SK-N-SH (cell line): ENCODE measurements around the gene RHOJ. TPM values are rescaled to one million over a fixed set of nuclear protein-coding genes. Genes with fewer than 3 reads are reported as not detected.

Experiments
- CTCF ChIA-PET: fragments of 300-600, 350-600 bp; formaldehyde crosslinking; extraction: SDS; loops from one replicate; lab custom pipeline; 2021; lab: Yijun Ruan, JAX
- POLR2A ChIA-PET: fragments of 350-600 bp; sonication (Branson Sonifier 250); formaldehyde crosslinking; extraction: SDS; loops from one replicate; lab custom pipeline; 2020; ENCODE audit warnings: antibody characterized with exemption, inconsistent platforms; lab: Yijun Ruan, JAX
- DNase-seq: peaks from one replicate; pipeline ENCODE4 v3.0.0; 2012
- H2AFZ ChIP-seq: fragments of 200-600 bp; sonication (generic); 2 replicates; pipeline ENCODE4 v1.8.1; 2016; ENCODE audit warnings: antibody characterized with exemption, mild to moderate bottlenecking, low read depth
- H3F3A ChIP-seq: fragments of 200-600 bp; sonication (generic); replicated peaks from 2 replicates; pipeline ENCODE3; 2016; ENCODE audit warnings: antibody characterized with exemption, mild to moderate bottlenecking; ENCODE audit not compliant: insufficient read depth
- H3K27ac ChIP-seq, 2 experiments: fragments of 200-500 bp in 1 of 2; fragments of 200-600 bp in 1 of 2; sonication (Bioruptor generic) in 1 of 2; sonication (generic), shearing (Covaris generic) in 1 of 2; 2 replicates each; pipeline versions ENCODE4 v1.5.1 to v1.6.1; 2014 to 2016; ENCODE audit warnings: low read depth in 2 of 2, inconsistent platforms in 1 of 2, low read length in 1 of 2, mild to moderate bottlenecking in 1 of 2, mixed read lengths in 1 of 2
- H3K27me3 ChIP-seq: fragments of 200-600 bp; sonication (generic), shearing (Covaris generic); 2 replicates; pipeline ENCODE4 v1.6.1; 2016; ENCODE audit warnings: mixed run types; ENCODE audit not compliant: insufficient read depth
- H3K36me3 ChIP-seq, 2 experiments: fragments of 200-500 bp in 1 of 2; fragments of 200-600 bp in 1 of 2; sonication (Bioruptor generic) in 1 of 2; sonication (generic) in 1 of 2; replicated peaks in 1 of 2; 2 replicates each; pipeline versions ENCODE3 to v1.5.1; 2014 to 2016; ENCODE audit warnings: low read length in 1 of 2, mild to moderate bottlenecking in 1 of 2; ENCODE audit not compliant: insufficient read depth in 2 of 2, control insufficient read depth in 1 of 2
- H3K4me1 ChIP-seq, 2 experiments: fragments of 200-500 bp in 1 of 2; fragments of 200-600 bp in 1 of 2; sonication (Bioruptor generic) in 1 of 2; sonication (generic), shearing (Covaris generic) in 1 of 2; 2 replicates each; pipeline versions ENCODE4 v1.5.1 to v1.6.1; 2014 to 2016; ENCODE audit warnings: low read depth in 1 of 2, low read length in 1 of 2, mixed run types in 1 of 2; ENCODE audit not compliant: insufficient read depth in 2 of 2, control insufficient read depth in 1 of 2
- H3K4me2 ChIP-seq: fragments of 200-600 bp; sonication (generic), shearing (Covaris generic); 2 replicates; pipeline ENCODE4 v1.6.1; 2017; ENCODE audit warnings: mixed run types
- H3K4me3 ChIP-seq, 2 experiments: fragments of 200-500 bp in 1 of 2; fragments of 200-600 bp in 1 of 2; sonication (Bioruptor generic) in 1 of 2; sonication (generic), shearing (Covaris generic) in 1 of 2; 2 replicates each; pipeline versions ENCODE4 v1.5.1 to v1.8.1; 2014 to 2016; ENCODE audit warnings: low read depth in 2 of 2, inconsistent platforms in 1 of 2, low read length in 1 of 2, mild to moderate bottlenecking in 1 of 2, mixed read lengths in 1 of 2, moderate library complexity in 1 of 2
- H3K79me2 ChIP-seq: fragments of 200-600 bp; sonication (generic); 2 replicates; pipeline ENCODE4 v1.8.1; 2017; ENCODE audit warnings: mild to moderate bottlenecking; ENCODE audit not compliant: insufficient read depth
- H3K9ac ChIP-seq: fragments of 200-600 bp; sonication (generic); 2 replicates; pipeline ENCODE4 v1.6.1; 2017; ENCODE audit warnings: mixed run types
- H3K9me2 ChIP-seq: fragments of 200-600 bp; sonication (generic); 2 replicates; pipeline ENCODE4 v1.6.1; 2017; ENCODE audit warnings: mixed run types
- H3K9me3 ChIP-seq: fragments of 200-600 bp; sonication (generic); 2 replicates; pipeline ENCODE4 v1.6.1; 2017; ENCODE audit warnings: mixed run types, mild to moderate bottlenecking, moderate library complexity
- H4K20me1 ChIP-seq: fragments of 200-600 bp; sonication (generic); 2 replicates; pipeline ENCODE4 v1.6.1; 2017; ENCODE audit warnings: mild to moderate bottlenecking, mixed run types; ENCODE audit not compliant: insufficient read depth
- EZH2phosphoT487 ChIP-seq: fragments of 200-600 bp; sonication (generic); IDR thresholded peaks from 2 replicates; pipeline ENCODE4 v1.6.1; 2017; ENCODE audit warnings: low read depth, mixed run types, mild to moderate bottlenecking, antibody characterized with exemption, moderate library complexity, borderline replicate concordance
- FOSL2 ChIP-seq: IDR thresholded peaks from 2 replicates; pipeline ENCODE4 v1.4.0; 2012; ENCODE audit warnings: low read depth, mild to moderate bottlenecking, moderate library complexity, borderline replicate concordance
- FOXJ3 ChIP-seq: sonication (generic); formaldehyde crosslinking; IDR thresholded peaks from 2 replicates; pipeline ENCODE4 v1.5.1; 2020; ENCODE audit warnings: mild to moderate bottlenecking, missing genetic modification reagents
- GABPA ChIP-seq: IDR thresholded peaks from 2 replicates; pipeline ENCODE4 v1.4.0; 2012; ENCODE audit warnings: low read depth, mild to moderate bottlenecking
- GATA2 ChIP-seq: sonication (generic); formaldehyde crosslinking; IDR thresholded peaks from 2 replicates; pipeline ENCODE4 v1.5.0; 2020; ENCODE audit warnings: mild to moderate bottlenecking, missing genetic modification reagents
- JUND ChIP-seq: IDR thresholded peaks from 2 replicates; pipeline ENCODE4 v1.4.0; 2012
- MEF2A ChIP-seq: IDR thresholded peaks from 2 replicates; pipeline ENCODE4 v1.4.0; 2012; ENCODE audit warnings: low read depth, borderline replicate concordance
- MXI1 ChIP-seq: IDR thresholded peaks from 2 replicates; pipeline ENCODE4 v1.6.1; 2012; ENCODE audit warnings: mild to moderate bottlenecking, low read depth, low read length, improper control_type of control experiment
- POLR2AphosphoS5 ChIP-seq: IDR thresholded peaks from 2 replicates; pipeline ENCODE4 v1.6.1; 2012; ENCODE audit warnings: low read depth, low read length
- RAD21 ChIP-seq: IDR thresholded peaks from 2 replicates; pipeline ENCODE4 v1.6.1; 2012; ENCODE audit warnings: mild to moderate bottlenecking, low read length
- SIN3A ChIP-seq: IDR thresholded peaks from 2 replicates; pipeline ENCODE4 v1.6.1; 2012; ENCODE audit warnings: low read depth, mild to moderate bottlenecking, low read length, moderate library complexity, borderline replicate concordance
- TAF1 ChIP-seq: IDR thresholded peaks from 2 replicates; pipeline ENCODE4 v1.6.1; 2012; ENCODE audit warnings: low read depth, mild to moderate bottlenecking, low read length, moderate library complexity, borderline replicate concordance
- TEAD4 ChIP-seq: IDR thresholded peaks from 2 replicates; pipeline ENCODE4 v1.4.0; 2012; ENCODE audit warnings: mild to moderate bottlenecking, borderline replicate concordance; ENCODE audit not compliant: insufficient read depth
- WGBS: methylation state at CpG from one replicate; pipeline ENCODE4 v1.1.6; 2017; ENCODE audit warnings: low lambda C conversion rate; 5-methylcytosine and 5-hydroxymethylcytosine counted together
- polyA plus RNA-seq, 3 experiments: library from polyadenylated mRNA; depleted of rRNA; stranded (reverse); fragments of >200 nt; gene quantifications; 2 replicates each; pipeline ENCODE4 v1.2.3, GENCODE V29; 2012
- TF ChIP-seq, protein P1 (sequence below): IDR thresholded peaks from 2 replicates; pipeline ENCODE4 v1.4.0; 2012; ENCODE audit warnings: low read depth, borderline replicate concordance
- TF ChIP-seq, protein P2 (sequence below): fragments of 150-350 bp; IDR thresholded peaks from 2 replicates; pipeline ENCODE4 v1.6.1; 2017; ENCODE audit warnings: antibody characterized with exemption, low read length, low read depth, borderline replicate concordance
- TF ChIP-seq, protein P3 (sequence below): IDR thresholded peaks from 2 replicates; pipeline ENCODE4 v1.4.0; 2012; ENCODE audit warnings: low read depth, borderline replicate concordance
- TF ChIP-seq, protein P4 (sequence below): IDR thresholded peaks from 2 replicates; pipeline ENCODE4 v1.4.0; 2012; ENCODE audit warnings: low read depth

The RHOJ gene
- polyA plus RNA-seq, 1 of the 3 experiments (the other 2 are of a cell fraction), result 12.1 TPM

DNA sequence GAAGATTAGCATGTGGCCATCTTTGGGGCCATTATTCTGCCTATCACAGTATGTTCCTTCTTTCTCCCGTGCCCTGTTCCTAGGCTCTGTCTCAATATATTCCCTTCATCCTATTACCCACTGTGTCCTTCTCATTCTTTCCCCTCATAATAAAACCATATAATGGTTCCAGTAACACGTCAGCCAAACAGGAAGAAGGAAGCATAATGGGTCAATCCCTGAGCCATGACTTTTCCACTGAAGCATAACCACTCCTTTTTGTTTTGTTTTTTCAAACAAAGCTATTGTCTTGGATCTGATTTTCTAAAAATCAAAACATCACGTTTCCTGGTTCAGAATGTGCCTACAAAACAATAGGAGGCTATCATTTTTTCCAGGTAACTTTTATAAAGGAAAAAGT is 21.3 kb upstream of the RHOJ start:
- no peak overlapping the region for H3K4me3 ChIP-seq
- 21% methylated on average over 3 of the region's 3 CpGs for WGBS
- H3K9ac ChIP-seq, result no peak overlapping the region
- no peaks in the 10 kb centered on the region for H3K9me2 ChIP-seq
- no peaks in the 10 kb centered on the region for H3K9me3 ChIP-seq
- H3K4me1 ChIP-seq, result peaks cover 0 to 15% of the 10 kb centered on the region in 2 experiments; a peak in 2 of 4 replicates
- peaks cover 12% of the 10 kb centered on the region for H3F3A ChIP-seq
- CTCF ChIA-PET, result no interaction called here
- TF ChIP-seq TEAD4, result no peak
- no peak for TF ChIP-seq RAD21
- TF ChIP-seq GATA2 (CRISPR knock-in tag), result no peak
- no peak overlapping the region for H3K4me2 ChIP-seq
- no peak for DNase-seq
- H3K27me3 ChIP-seq, result no peaks in the 10 kb centered on the region
- H3K79me2 ChIP-seq, result no peaks in the 10 kb centered on the region
- no peaks in the 10 kb centered on the region for H4K20me1 ChIP-seq
- POLR2A ChIA-PET, result no interaction called here
- no peak overlapping the region for H2AFZ ChIP-seq
- H3K36me3 ChIP-seq, result no peaks in the 10 kb centered on the region
- H3K27ac ChIP-seq, result no peak overlapping the region

DNA sequence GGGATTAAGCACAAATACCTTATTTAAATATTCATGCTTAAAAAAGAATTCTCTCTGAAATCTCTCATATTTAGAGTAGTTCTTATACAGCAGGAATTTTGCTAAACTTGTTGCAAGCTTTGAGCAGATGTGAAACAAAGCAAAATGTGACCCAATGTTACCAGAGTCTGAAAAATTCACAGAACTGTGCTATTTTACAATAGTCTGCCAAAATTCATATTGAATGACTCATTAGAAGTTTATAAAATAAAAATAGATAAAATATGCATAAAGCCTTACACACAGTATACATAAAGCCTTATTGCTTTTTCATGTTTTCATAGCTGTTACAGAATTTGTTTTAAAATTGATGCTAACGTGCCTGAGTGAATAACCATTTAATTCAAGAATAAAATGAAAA is 17.8 kb upstream of the RHOJ start:
- no peak overlapping the region for H2AFZ ChIP-seq
- H3K9me2 ChIP-seq, result no peaks in the 10 kb centered on the region
- DNase-seq, result no peak
- no peak overlapping the region for H3K9ac ChIP-seq
- H3K4me2 ChIP-seq, result 0 out of 2 replicates have a peak overlapping the region, but pooled peaks have one; percentile 24
- H3K4me1 ChIP-seq, result peaks cover 0 to 8% of the 10 kb centered on the region in 2 experiments; a peak in 2 of 4 replicates
- no peaks in the 10 kb centered on the region for H4K20me1 ChIP-seq
- H3F3A ChIP-seq, result peaks cover 12% of the 10 kb centered on the region
- TF ChIP-seq JUND (peak; percentile 12; the same call in 1 of the 2 replicates), TAF1 (no peak)
- no peaks in the 10 kb centered on the region for H3K27me3 ChIP-seq
- H3K79me2 ChIP-seq, result no peaks in the 10 kb centered on the region
- no peaks in the 10 kb centered on the region for H3K36me3 ChIP-seq
- WGBS, result 19% methylated on average over 1 of the region's 1 CpG
- H3K9me3 ChIP-seq, result no peaks in the 10 kb centered on the region
- ChIA-PET CTCF (no interaction called here), POLR2A (no interaction called here)
- H3K4me3 ChIP-seq, result no peak overlapping the region
- peak overlapping the region in 1 of 2 experiments; percentile 62; a peak in 2 of 4 replicates for H3K27ac ChIP-seq

DNA sequence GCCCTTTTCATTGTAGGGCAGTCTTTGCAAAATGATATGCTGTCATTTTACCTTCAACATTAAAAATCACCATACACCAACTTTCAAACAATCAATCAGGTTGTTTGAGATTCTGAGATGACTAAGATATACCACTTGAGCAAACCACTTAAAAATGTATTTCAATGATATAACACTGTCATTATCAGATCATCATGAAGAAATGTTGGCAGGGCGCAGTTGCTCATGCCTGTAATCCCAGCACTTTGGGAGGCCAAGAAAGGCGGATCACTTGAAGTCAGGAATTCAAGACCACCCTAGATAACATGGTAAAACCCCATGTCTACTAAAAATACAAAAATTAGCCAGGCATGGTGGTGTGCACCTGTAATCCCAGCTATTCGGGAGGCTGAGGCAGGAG is 13.0 kb upstream of the RHOJ start:
- Histone ChIP-seq H3K27ac (no peak overlapping the region), H3F3A (peaks cover 7% of the 10 kb centered on the region), H2AFZ (no peak overlapping the region), H4K20me1 (no peaks in the 10 kb centered on the region), H3K36me3 (no peaks in the 10 kb centered on the region), H3K9me2 (no peaks in the 10 kb centered on the region), H3K9me3 (no peaks in the 10 kb centered on the region), H3K9ac (no peak overlapping the region), H3K4me1 (peaks cover 0 to 8% of the 10 kb centered on the region in 2 experiments; a peak in 2 of 4 replicates), H3K27me3 (no peaks in the 10 kb centered on the region), H3K79me2 (no peaks in the 10 kb centered on the region), H3K4me3 (no peak overlapping the region), H3K4me2 (no peak overlapping the region)
- POLR2A ChIA-PET, result no interaction called here
- no peak for DNase-seq
- 37% methylated on average over 3 of the region's 3 CpGs for WGBS
- CTCF ChIA-PET, result interaction anchor here (1.1 kb wide), 1 partner anchor 13 kb away, joined by 5 read pairs; the partner anchor contains the start of gene RHOJ
- TF ChIP-seq MXI1 (no peak), JUND (no peak), GABPA (no peak), TEAD4 (no peak), RAD21 (no peak), MEF2A (no peak), FOXJ3 (CRISPR knock-in tag) (no peak), SIN3A (no peak), POLR2AphosphoS5 (no peak), FOSL2 (no peak), EZH2phosphoT487 (no peak)
- TF ChIP-seq, protein P1, sequence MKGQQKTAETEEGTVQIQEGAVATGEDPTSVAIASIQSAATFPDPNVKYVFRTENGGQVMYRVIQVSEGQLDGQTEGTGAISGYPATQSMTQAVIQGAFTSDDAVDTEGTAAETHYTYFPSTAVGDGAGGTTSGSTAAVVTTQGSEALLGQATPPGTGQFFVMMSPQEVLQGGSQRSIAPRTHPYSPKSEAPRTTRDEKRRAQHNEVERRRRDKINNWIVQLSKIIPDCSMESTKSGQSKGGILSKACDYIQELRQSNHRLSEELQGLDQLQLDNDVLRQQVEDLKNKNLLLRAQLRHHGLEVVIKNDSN, result no peak
- TF ChIP-seq, protein P2, sequence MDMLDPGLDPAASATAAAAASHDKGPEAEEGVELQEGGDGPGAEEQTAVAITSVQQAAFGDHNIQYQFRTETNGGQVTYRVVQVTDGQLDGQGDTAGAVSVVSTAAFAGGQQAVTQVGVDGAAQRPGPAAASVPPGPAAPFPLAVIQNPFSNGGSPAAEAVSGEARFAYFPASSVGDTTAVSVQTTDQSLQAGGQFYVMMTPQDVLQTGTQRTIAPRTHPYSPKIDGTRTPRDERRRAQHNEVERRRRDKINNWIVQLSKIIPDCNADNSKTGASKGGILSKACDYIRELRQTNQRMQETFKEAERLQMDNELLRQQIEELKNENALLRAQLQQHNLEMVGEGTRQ, result no peak
- TF ChIP-seq, protein P3, sequence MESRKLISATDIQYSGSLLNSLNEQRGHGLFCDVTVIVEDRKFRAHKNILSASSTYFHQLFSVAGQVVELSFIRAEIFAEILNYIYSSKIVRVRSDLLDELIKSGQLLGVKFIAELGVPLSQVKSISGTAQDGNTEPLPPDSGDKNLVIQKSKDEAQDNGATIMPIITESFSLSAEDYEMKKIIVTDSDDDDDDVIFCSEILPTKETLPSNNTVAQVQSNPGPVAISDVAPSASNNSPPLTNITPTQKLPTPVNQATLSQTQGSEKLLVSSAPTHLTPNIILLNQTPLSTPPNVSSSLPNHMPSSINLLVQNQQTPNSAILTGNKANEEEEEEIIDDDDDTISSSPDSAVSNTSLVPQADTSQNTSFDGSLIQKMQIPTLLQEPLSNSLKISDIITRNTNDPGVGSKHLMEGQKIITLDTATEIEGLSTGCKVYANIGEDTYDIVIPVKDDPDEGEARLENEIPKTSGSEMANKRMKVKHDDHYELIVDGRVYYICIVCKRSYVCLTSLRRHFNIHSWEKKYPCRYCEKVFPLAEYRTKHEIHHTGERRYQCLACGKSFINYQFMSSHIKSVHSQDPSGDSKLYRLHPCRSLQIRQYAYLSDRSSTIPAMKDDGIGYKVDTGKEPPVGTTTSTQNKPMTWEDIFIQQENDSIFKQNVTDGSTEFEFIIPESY, result no peak
- TF ChIP-seq, protein P4, sequence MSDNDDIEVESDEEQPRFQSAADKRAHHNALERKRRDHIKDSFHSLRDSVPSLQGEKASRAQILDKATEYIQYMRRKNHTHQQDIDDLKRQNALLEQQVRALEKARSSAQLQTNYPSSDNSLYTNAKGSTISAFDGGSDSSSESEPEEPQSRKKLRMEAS, result no peak
